CD4-positive, alpha-beta memory T cell (primary cell): Measurements from ENCODE around the gene FRMD4A. TPM values are rescaled to one million over a fixed set of nuclear protein-coding genes. Genes with fewer than 3 reads are reported as not detected.

ENCODE experiments used
- CTCF ChIA-PET: fragments of 350-600 bp; sonication (Branson Sonifier 250); formaldehyde crosslinking; loops from one replicate; lab custom pipeline; 2021; ENCODE audit warnings: inconsistent platforms; ENCODE audit not compliant: partially characterized antibody; lab: Charles Lee
- POLR2A ChIA-PET: fragments of 350-600 bp; sonication (Branson Sonifier 250); formaldehyde crosslinking; loops from one replicate; lab custom pipeline; 2021; ENCODE audit not compliant: partially characterized antibody; lab: Charles Lee
- DNase-seq, 5 donors: peaks; one replicate each; pipeline versions ENCODE4 v3.0.0 to v3.0.0-alpha.2; 2020 to 2022; ENCODE audit warnings: mixed read lengths in 1 of 5
- H3K27ac ChIP-seq: one replicate; pipeline ENCODE4 v1.7.0; 2013; ENCODE audit warnings: low read depth, low read length
- H3K27me3 ChIP-seq: 2 replicates; pipeline ENCODE4 v1.7.0; 2013; ENCODE audit warnings: mild to moderate bottlenecking, low read length, moderate library complexity; ENCODE audit not compliant: insufficient read depth
- H3K36me3 ChIP-seq: 2 replicates; pipeline ENCODE4 v1.7.0; 2013; ENCODE audit warnings: mild to moderate bottlenecking, low read length, moderate library complexity; ENCODE audit not compliant: insufficient read depth
- H3K4me1 ChIP-seq: 2 replicates; pipeline ENCODE4 v1.7.0; 2013; ENCODE audit warnings: mild to moderate bottlenecking, low read length, moderate library complexity; ENCODE audit not compliant: insufficient read depth
- H3K4me3 ChIP-seq, 2 donors: one replicate each; pipeline ENCODE4 v1.7.0; 2013; ENCODE audit warnings: low read length in 2 of 2, mild to moderate bottlenecking in 1 of 2
- H3K9me3 ChIP-seq, 2 donors: one replicate each; pipeline ENCODE4 v1.7.0; 2013; ENCODE audit warnings: low read length in 2 of 2, control low read depth in 1 of 2; ENCODE audit not compliant: control insufficient read depth in 1 of 2
- H3K27ac Mint-ChIP-seq, 7 donors: one replicate each; pipeline ENCODE4 v1.8.0; 2020 to 2021; ENCODE audit warnings: mixed read lengths in 7 of 7, mild to moderate bottlenecking in 6 of 7, inconsistent platforms in 3 of 7, moderate library complexity in 3 of 7
- H3K27me3 Mint-ChIP-seq, 2 donors: one replicate each; pipeline ENCODE4 v1.8.0; 2020 to 2021; ENCODE audit warnings: mixed read lengths in 2 of 2
- H3K36me3 Mint-ChIP-seq, 2 donors: one replicate each; pipeline ENCODE4 v1.8.0; 2020 to 2021; ENCODE audit warnings: mixed read lengths in 2 of 2, inconsistent platforms in 1 of 2, mild to moderate bottlenecking in 1 of 2
- H3K4me1 Mint-ChIP-seq, 4 donors: one replicate each; pipeline ENCODE4 v1.8.0; 2020 to 2021; ENCODE audit warnings: mixed read lengths in 4 of 4, mild to moderate bottlenecking in 1 of 4
- H3K4me3 Mint-ChIP-seq, 8 donors: one replicate each; pipeline ENCODE4 v1.8.0; 2020 to 2021; ENCODE audit warnings: mixed read lengths in 8 of 8, mild to moderate bottlenecking in 7 of 8, moderate library complexity in 6 of 8, inconsistent platforms in 3 of 8
- H3K9me3 Mint-ChIP-seq, 8 donors: one replicate each; pipeline ENCODE4 v1.8.0; 2020 to 2021; ENCODE audit warnings: mixed read lengths in 8 of 8, mild to moderate bottlenecking in 5 of 8, inconsistent platforms in 3 of 8, moderate library complexity in 1 of 8
- intact Hi-C: fragments of 100-400 bp; cut with micrococcal nuclease; formaldehyde crosslinking; loops from one replicate; pipeline ENCODE4 v1.15.1; 2023
- polyA plus RNA-seq, 2 donors: library from polyadenylated mRNA; unstranded; fragments of 300-500 nt; fragmentation: Illumina TruSeq; gene quantifications; one replicate each; pipeline ENCODE4 v1.2.3, GENCODE V29; 2021
- total RNA-seq, 2 experiments: library from RNA; stranded (reverse); gene quantifications; one replicate each; pipeline ENCODE4 v1.2.3, GENCODE V29; 2021

FRMD4A gene
- total and polyA plus RNA-seq, 4 experiments from 2014 or later: 0.89 to 2.4 (median 1.9) TPM; not detected in 1

GRCh38 chr10:14360515-14360914, 29.8 kb upstream of the FRMD4A start:
- no peak overlapping the region for H3K27ac Mint-ChIP-seq
- intact Hi-C loops: no loop called here
- H3K27me3 ChIP-seq: no peaks in the 10 kb centered on the region
- ChIA-PET POLR2A (interaction anchor here (0.7 kb wide), 1 partner anchor 573 kb away, joined by 3 read pairs; no protein-coding TSS in a partner anchor), CTCF (no interaction called here)
- no peaks in the 10 kb centered on the region for H3K4me1 Mint-ChIP-seq
- no peaks in the 10 kb centered on the region for H3K9me3 Mint-ChIP-seq
- no peak overlapping the region for H3K27ac ChIP-seq
- no peak overlapping the region for H3K4me3 ChIP-seq
- no peak overlapping the region for H3K4me3 Mint-ChIP-seq
- H3K9me3 ChIP-seq: no peaks in the 10 kb centered on the region
- no peaks in the 10 kb centered on the region for H3K36me3 ChIP-seq
- peaks cover 12 to 15% of the 10 kb centered on the region in 2 donors for H3K27me3 Mint-ChIP-seq
- DNase-seq: no peak
- H3K4me1 ChIP-seq: no peaks in the 10 kb centered on the region
- no peaks in the 10 kb centered on the region for H3K36me3 Mint-ChIP-seq

- no peak for DNase-seq
- Histone ChIP-seq H3K9me3 (no peaks in the 10 kb centered on the region), H3K4me1 (no peaks in the 10 kb centered on the region), H3K4me3 (no peak overlapping the region), H3K27me3 (no peaks in the 10 kb centered on the region), H3K27ac (no peak overlapping the region), H3K36me3 (no peaks in the 10 kb centered on the region)
- POLR2A ChIA-PET: no interaction called here
- Mint-ChIP-seq H3K36me3 (no peaks in the 10 kb centered on the region), H3K4me1 (no peaks in the 10 kb centered on the region), H3K4me3 (no peak overlapping the region), H3K9me3 (no peaks in the 10 kb centered on the region), H3K27me3 (peaks cover 12 to 13% of the 10 kb centered on the region in 2 donors), H3K27ac (no peak overlapping the region)
- CTCF ChIA-PET: no interaction called here
- intact Hi-C loops: no loop called here
Observed at GRCh38 chr10:14358886-14359573, 28.3 kb upstream of the FRMD4A start.

- no peak overlapping the region for H3K27ac ChIP-seq
- no peaks in the 10 kb centered on the region for H3K36me3 Mint-ChIP-seq
- H3K36me3 ChIP-seq: no peaks in the 10 kb centered on the region
- peaks cover 12% of the 10 kb centered on the region in 2 donors for H3K27me3 Mint-ChIP-seq
- no peak overlapping the region for H3K4me3 ChIP-seq
- H3K9me3 ChIP-seq: no peaks in the 10 kb centered on the region
- POLR2A ChIA-PET: no interaction called here
- H3K4me1 ChIP-seq: no peaks in the 10 kb centered on the region
- H3K27me3 ChIP-seq: no peaks in the 10 kb centered on the region
- no peak overlapping the region for H3K27ac Mint-ChIP-seq
- no peaks in the 10 kb centered on the region for H3K9me3 Mint-ChIP-seq
- intact Hi-C loops: no loop called here
- CTCF ChIA-PET: no interaction called here
- no peak for DNase-seq
- no peaks in the 10 kb centered on the region for H3K4me1 Mint-ChIP-seq
- H3K4me3 Mint-ChIP-seq: no peak overlapping the region
Observed at GRCh38 chr10:14356921-14357320, 26.2 kb upstream of the FRMD4A start.

- peaks cover 7 to 12% of the 10 kb centered on the region in 2 donors for H3K27me3 Mint-ChIP-seq
- H3K9me3 Mint-ChIP-seq: no peaks in the 10 kb centered on the region
- ChIA-PET CTCF (no interaction called here), POLR2A (no interaction called here)
- H3K9me3 ChIP-seq: no peaks in the 10 kb centered on the region
- H3K36me3 ChIP-seq: no peaks in the 10 kb centered on the region
- H3K4me1 Mint-ChIP-seq: no peaks in the 10 kb centered on the region
- H3K27ac ChIP-seq: no peak overlapping the region
- intact Hi-C loops: no loop called here
- no peak overlapping the region for H3K27ac Mint-ChIP-seq
- no peaks in the 10 kb centered on the region for H3K27me3 ChIP-seq
- DNase-seq: no peak
- no peak overlapping the region for H3K4me3 ChIP-seq
- H3K4me3 Mint-ChIP-seq: no peak overlapping the region
- no peaks in the 10 kb centered on the region for H3K4me1 ChIP-seq
- no peaks in the 10 kb centered on the region for H3K36me3 Mint-ChIP-seq
Observed at GRCh38 chr10:14355750-14356149, 25.0 kb upstream of the FRMD4A start.

- H3K4me1 Mint-ChIP-seq: no peaks in the 10 kb centered on the region
- Histone ChIP-seq H3K27ac (no peak overlapping the region), H3K4me1 (no peaks in the 10 kb centered on the region), H3K27me3 (no peaks in the 10 kb centered on the region), H3K4me3 (no peak overlapping the region), H3K36me3 (no peaks in the 10 kb centered on the region), H3K9me3 (no peaks in the 10 kb centered on the region)
- H3K27ac Mint-ChIP-seq: no peak overlapping the region
- H3K4me3 Mint-ChIP-seq: no peak overlapping the region
- ChIA-PET POLR2A (no interaction called here), CTCF (interaction anchor here (0.8 kb wide), 1 partner anchor 11 kb away, joined by 3 read pairs; no protein-coding TSS in a partner anchor)
- no peak for DNase-seq
- H3K36me3 Mint-ChIP-seq: no peaks in the 10 kb centered on the region
- no peaks in the 10 kb centered on the region for H3K9me3 Mint-ChIP-seq
- H3K27me3 Mint-ChIP-seq: peaks cover 6 to 12% of the 10 kb centered on the region in 2 donors
- intact Hi-C loops: no loop called here
Observed at GRCh38 chr10:14353291-14353913, 22.7 kb upstream of the FRMD4A start.

GRCh38 chr10:14350006-14350405, 19.3 kb upstream of the FRMD4A start:
- Histone ChIP-seq H3K36me3 (no peaks in the 10 kb centered on the region), H3K4me3 (no peak overlapping the region), H3K27ac (no peak overlapping the region), H3K27me3 (no peaks in the 10 kb centered on the region), H3K4me1 (no peaks in the 10 kb centered on the region), H3K9me3 (no peaks in the 10 kb centered on the region)
- Mint-ChIP-seq H3K36me3 (no peaks in the 10 kb centered on the region), H3K4me1 (no peaks in the 10 kb centered on the region), H3K4me3 (no peak overlapping the region), H3K27ac (no peak overlapping the region), H3K9me3 (no peaks in the 10 kb centered on the region), H3K27me3 (peaks cover 5 to 9% of the 10 kb centered on the region in 2 donors)
- intact Hi-C loops: no loop called here
- DNase-seq: no peak
- ChIA-PET POLR2A (no interaction called here), CTCF (no interaction called here)

GRCh38 chr10:14349081-14349480, 18.4 kb upstream of the FRMD4A start:
- no peaks in the 10 kb centered on the region for H3K9me3 ChIP-seq
- Mint-ChIP-seq H3K27ac (no peak overlapping the region), H3K36me3 (no peaks in the 10 kb centered on the region), H3K4me1 (no peaks in the 10 kb centered on the region), H3K9me3 (no peaks in the 10 kb centered on the region), H3K4me3 (no peak overlapping the region), H3K27me3 (peaks cover 7 to 10% of the 10 kb centered on the region in 2 donors)
- H3K36me3 ChIP-seq: no peaks in the 10 kb centered on the region
- H3K27me3 ChIP-seq: no peaks in the 10 kb centered on the region
- intact Hi-C loops: no loop called here
- no peak overlapping the region for H3K27ac ChIP-seq
- ChIA-PET POLR2A (no interaction called here), CTCF (no interaction called here)
- H3K4me3 ChIP-seq: no peak overlapping the region
- no peak for DNase-seq
- H3K4me1 ChIP-seq: no peaks in the 10 kb centered on the region
